H1 (cell line): Measurements from ENCODE around the gene P2RX1.

ENCODE experiments used
- BRCA1 ChIP-seq: IDR thresholded peaks from 2 replicates; pipeline ENCODE4 v1.6.1; 2012; ENCODE audit warnings: low read depth, low read length, improper control_type of control experiment
- CHD1 ChIP-seq: IDR thresholded peaks from 2 replicates; pipeline ENCODE4 v1.6.1; 2012; ENCODE audit warnings: low read depth, low read length, improper control_type of control experiment
- CHD2 ChIP-seq: IDR thresholded peaks from 2 replicates; pipeline ENCODE4 v1.6.1; 2012; ENCODE audit warnings: low read length, improper control_type of control experiment
- EZH2 ChIP-seq: fragments of 200-600 bp; sonication (generic); IDR thresholded peaks from 2 replicates; pipeline ENCODE4 v1.7.1; 2012; ENCODE audit warnings: low read depth, mild to moderate bottlenecking, moderate library complexity, low read length, inconsistent platforms; ENCODE audit not compliant: severe bottlenecking
- KDM1A ChIP-seq: fragments of 200-600, 300-600 bp; sonication (generic); IDR thresholded peaks from 2 replicates; pipeline ENCODE4 v1.7.1; 2016; ENCODE audit warnings: mild to moderate bottlenecking, low read length, borderline replicate concordance
- PHF8 ChIP-seq: fragments of 200-600 bp; sonication (generic); conservative IDR thresholded peaks from 2 replicates; pipeline ENCODE4 v1.7.1; 2012; ENCODE audit warnings: low read depth, mild to moderate bottlenecking, inconsistent platforms, low read length, moderate library complexity
- POLR2A ChIP-seq, 2 experiments: IDR thresholded peaks; 1 replicate in 1 of 2; 2 replicates in 1 of 2; pipeline ENCODE4 v1.6.1; 2011; ENCODE audit warnings: low read depth in 2 of 2, low read length in 2 of 2, mild to moderate bottlenecking in 2 of 2; ENCODE audit errors: control extremely low read depth in 1 of 2
- POLR2AphosphoS5 ChIP-seq: IDR thresholded peaks from 2 replicates; pipeline ENCODE4 v1.6.1; 2011; ENCODE audit warnings: low read depth, low read length
- RFX5 ChIP-seq: IDR thresholded peaks from 2 replicates; pipeline ENCODE4 v1.6.1; 2011; ENCODE audit warnings: low read depth, low read length, improper control_type of control experiment, borderline replicate concordance
- SIX5 ChIP-seq: IDR thresholded peaks from 2 replicates; pipeline ENCODE4 v1.6.1; 2011; ENCODE audit warnings: mild to moderate bottlenecking, low read depth, low read length
- SRF ChIP-seq: IDR thresholded peaks from 2 replicates; pipeline ENCODE4 v1.6.1; 2011; ENCODE audit warnings: mild to moderate bottlenecking, low read depth, low read length, moderate library complexity
- TF ChIP-seq, protein P1 (sequence below), 3 experiments: IDR thresholded peaks; 1 replicate in 2 of 3; 2 replicates in 1 of 3; pipeline versions ENCODE4 v1.5.1 to v1.6.1; 2011; ENCODE audit warnings: low read length in 3 of 3, mild to moderate bottlenecking in 3 of 3, inconsistent platforms in 2 of 3, low read depth in 1 of 3, moderate library complexity in 1 of 3; ENCODE audit not compliant: insufficient read depth in 1 of 3; ENCODE audit errors: control extremely low read depth in 1 of 3
- TF ChIP-seq, protein P2 (sequence below): IDR thresholded peaks from 2 replicates; pipeline ENCODE4 v1.6.1; 2011; ENCODE audit warnings: low read length, improper control_type of control experiment

DNA sequence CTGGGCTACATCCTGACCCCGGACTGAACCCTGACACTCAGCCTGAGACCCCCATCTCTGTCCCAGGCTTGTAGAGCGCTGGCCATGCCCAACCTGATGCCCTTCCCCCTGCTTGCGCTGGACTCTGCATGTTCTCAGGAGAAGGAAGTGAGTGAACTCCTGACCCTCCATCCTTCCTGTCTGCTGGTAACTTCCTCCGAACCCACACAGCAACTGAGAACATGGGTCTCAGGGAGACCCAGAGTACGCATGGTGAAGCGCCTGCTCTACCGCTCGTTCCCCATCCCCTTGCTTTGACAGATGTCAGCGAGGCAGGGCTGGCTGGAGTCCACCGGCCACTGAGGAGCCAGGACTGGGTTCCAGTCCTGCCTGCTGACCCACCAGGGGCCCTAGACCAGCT is 29.5 kb downstream of the P2RX1 start:
- no peak for TF ChIP-seq SIX5
- no peak for TF ChIP-seq POLR2A (IDR thresholded peaks at IDR 0.05; ENCODE audit: control extremely low read depth in 1 of 2, low read depth in 2 of 2, low read length in 2 of 2)
- TF ChIP-seq EZH2, result no peak
- TF ChIP-seq, protein P1, sequence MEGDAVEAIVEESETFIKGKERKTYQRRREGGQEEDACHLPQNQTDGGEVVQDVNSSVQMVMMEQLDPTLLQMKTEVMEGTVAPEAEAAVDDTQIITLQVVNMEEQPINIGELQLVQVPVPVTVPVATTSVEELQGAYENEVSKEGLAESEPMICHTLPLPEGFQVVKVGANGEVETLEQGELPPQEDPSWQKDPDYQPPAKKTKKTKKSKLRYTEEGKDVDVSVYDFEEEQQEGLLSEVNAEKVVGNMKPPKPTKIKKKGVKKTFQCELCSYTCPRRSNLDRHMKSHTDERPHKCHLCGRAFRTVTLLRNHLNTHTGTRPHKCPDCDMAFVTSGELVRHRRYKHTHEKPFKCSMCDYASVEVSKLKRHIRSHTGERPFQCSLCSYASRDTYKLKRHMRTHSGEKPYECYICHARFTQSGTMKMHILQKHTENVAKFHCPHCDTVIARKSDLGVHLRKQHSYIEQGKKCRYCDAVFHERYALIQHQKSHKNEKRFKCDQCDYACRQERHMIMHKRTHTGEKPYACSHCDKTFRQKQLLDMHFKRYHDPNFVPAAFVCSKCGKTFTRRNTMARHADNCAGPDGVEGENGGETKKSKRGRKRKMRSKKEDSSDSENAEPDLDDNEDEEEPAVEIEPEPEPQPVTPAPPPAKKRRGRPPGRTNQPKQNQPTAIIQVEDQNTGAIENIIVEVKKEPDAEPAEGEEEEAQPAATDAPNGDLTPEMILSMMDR (IDR thresholded peaks at IDR 0.05; ENCODE audit: control extremely low read depth in 1 of 3, insufficient read depth in 1 of 3, low read depth in 1 of 3, low read length in 3 of 3), result no peak
- TF ChIP-seq POLR2AphosphoS5, result no peak
- TF ChIP-seq, protein P2, sequence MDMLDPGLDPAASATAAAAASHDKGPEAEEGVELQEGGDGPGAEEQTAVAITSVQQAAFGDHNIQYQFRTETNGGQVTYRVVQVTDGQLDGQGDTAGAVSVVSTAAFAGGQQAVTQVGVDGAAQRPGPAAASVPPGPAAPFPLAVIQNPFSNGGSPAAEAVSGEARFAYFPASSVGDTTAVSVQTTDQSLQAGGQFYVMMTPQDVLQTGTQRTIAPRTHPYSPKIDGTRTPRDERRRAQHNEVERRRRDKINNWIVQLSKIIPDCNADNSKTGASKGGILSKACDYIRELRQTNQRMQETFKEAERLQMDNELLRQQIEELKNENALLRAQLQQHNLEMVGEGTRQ, result no peak
- TF ChIP-seq CHD1, result no peak
- TF ChIP-seq RFX5, result no peak
- TF ChIP-seq CHD2, result no peak
- no peak for TF ChIP-seq SRF
- TF ChIP-seq KDM1A, result no peak
- TF ChIP-seq PHF8, result no peak
- no peak for TF ChIP-seq BRCA1
